GM18498 (cell line): ENCODE measurements around the gene DCP2.

Experiments
- ATAC-seq: cut with Tn5 transposase; IDR thresholded peaks from one replicate; pipeline ENCODE4 v1.9.1; 2021; ENCODE audit warnings: mild to moderate bottlenecking, moderate library complexity; ENCODE audit not compliant: unreplicated experiment

Gene DCP2

GRCh38 chr5:113042491-113043243, 66.1 kb downstream of the DCP2 start:
- ATAC-seq = no peak

GRCh38 chr5:113043491-113043931, 66.9 kb downstream of the DCP2 start:
- no peak for ATAC-seq

GRCh38 chr5:113044776-113045465, 68.3 kb downstream of the DCP2 start:
- ATAC-seq = no peak

GRCh38 chr5:113047234-113047633, 70.6 kb downstream of the DCP2 start:
- ATAC-seq = no peak

- ATAC-seq = peak; percentile 93
Measured at GRCh38 chr5:113047733-113048652, 71.4 kb downstream of the DCP2 start.

GRCh38 chr5:113048931-113049330, 72.3 kb downstream of the DCP2 start:
- no peak for ATAC-seq

GRCh38 chr5:113050721-113051382, 74.3 kb downstream of the DCP2 start:
- ATAC-seq = no peak

GRCh38 chr5:113052041-113052795, 75.6 kb downstream of the DCP2 start:
- no peak for ATAC-seq

GRCh38 chr5:113053511-113053995, 77.0 kb downstream of the DCP2 start:
- no peak for ATAC-seq

- no peak for ATAC-seq
Measured at GRCh38 chr5:113054899-113055298, 78.3 kb downstream of the DCP2 start.

- ATAC-seq = no peak
Measured at GRCh38 chr5:113056988-113057387, 80.4 kb downstream of the DCP2 start.

GRCh38 chr5:113057557-113057984, 81.0 kb downstream of the DCP2 start:
- ATAC-seq = no peak

- ATAC-seq = no peak
Measured at GRCh38 chr5:113058269-113058668, 81.7 kb downstream of the DCP2 start.

- ATAC-seq = no peak
Measured at GRCh38 chr5:113058706-113059226, 82.2 kb downstream of the DCP2 start.

- ATAC-seq = no peak
Measured at GRCh38 chr5:113059232-113060040, 82.8 kb downstream of the DCP2 start.

- no peak for ATAC-seq
Measured at GRCh38 chr5:113060408-113061025, 83.9 kb downstream of the DCP2 start.

GRCh38 chr5:113061846-113062780, 85.5 kb downstream of the DCP2 start:
- no peak for ATAC-seq
